Gastrocnemius medialis (tissue), 4 donors: Measurements from ENCODE around the gene ANXA1.

Source experiments
- CTCF ChIP-seq, 5 experiments: fragments of 450-650 bp in 3 of 5; fragments of 200-600 bp in 2 of 5; sonication (generic) in 2 of 5; IDR thresholded peaks in 4 of 5; conservative IDR thresholded peaks in 1 of 5; 1 replicate in 4 of 5; 2 replicates in 1 of 5; pipeline ENCODE4 v1.5.1; 2016 to 2019; ENCODE audit warnings: antibody characterized with exemption in 5 of 5, mild to moderate bottlenecking in 3 of 5, moderate library complexity in 3 of 5
- POLR2A ChIP-seq, 2 donors: fragments of 450-650 bp; IDR thresholded peaks; one replicate each; pipeline ENCODE4 v1.6.1; 2017; ENCODE audit warnings: antibody characterized with exemption in 2 of 2, mild to moderate bottlenecking in 2 of 2, moderate library complexity in 2 of 2

DNA sequence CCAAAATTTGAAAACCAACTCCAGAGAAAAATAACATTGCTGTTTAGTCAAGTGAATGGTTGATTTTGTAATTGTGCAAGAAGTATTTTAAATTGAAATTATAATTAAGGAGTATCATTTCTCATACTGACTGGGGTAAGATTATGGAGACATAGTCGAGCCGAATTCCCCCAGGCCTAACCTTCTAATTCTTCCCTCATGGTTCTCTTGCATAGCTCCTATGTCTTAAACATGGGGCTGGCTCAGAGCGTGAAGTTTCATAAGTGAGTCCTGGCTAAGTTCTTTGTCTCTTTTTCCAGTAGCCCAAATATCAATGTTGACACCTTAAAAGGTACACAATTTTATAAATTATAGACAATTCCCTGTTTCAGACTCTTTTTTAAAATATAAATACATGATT lies 46.7 kb upstream of the ANXA1 start:
- no peak for TF ChIP-seq POLR2A (IDR thresholded peaks at IDR 0.05)
- TF ChIP-seq CTCF (IDR thresholded peaks at IDR 0.05 in 4 of 5, conservative IDR thresholded peaks at IDR 0.05 in 1 of 5), result no peak
